ENCODE data around the gene CYP2U1.

DNA sequence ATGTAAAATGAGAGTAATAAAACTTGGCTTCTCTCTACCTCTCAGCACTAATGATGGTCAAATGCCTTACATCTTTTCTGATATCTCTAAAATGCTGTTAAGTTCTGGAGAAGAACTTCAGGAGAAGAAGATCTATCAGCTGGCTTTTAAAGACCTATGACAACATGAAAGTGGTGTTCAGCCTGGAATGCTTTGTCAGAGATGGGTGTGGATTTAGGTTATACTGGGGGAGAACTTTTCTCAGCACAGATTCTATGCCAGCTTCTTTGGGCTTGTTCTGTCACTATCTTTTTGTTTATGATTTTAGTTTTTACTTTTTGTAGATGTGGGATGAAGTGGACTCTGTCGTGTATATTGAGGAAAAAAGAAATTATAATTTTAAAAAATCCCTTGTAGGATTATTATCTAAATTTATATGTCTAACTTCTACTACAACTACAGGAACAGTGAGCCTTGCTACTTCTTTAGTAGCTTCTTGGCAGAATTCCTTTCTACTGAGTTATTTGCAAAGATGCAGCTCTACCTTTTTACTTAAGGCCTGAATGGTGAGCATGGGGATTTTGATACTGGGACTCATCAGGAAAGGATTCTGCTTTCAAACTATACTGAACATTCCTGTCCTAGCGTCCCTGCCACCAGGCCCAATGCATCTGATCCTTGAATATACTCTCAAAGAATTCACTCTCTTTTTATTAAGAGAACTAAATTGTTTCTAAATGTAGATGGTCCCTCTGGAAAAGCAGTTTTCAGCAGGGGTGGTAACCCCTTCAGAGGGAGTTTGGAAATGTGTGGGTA, 19.6 kb downstream of the CYP2U1 start:
- no peak for TF ChIP-seq CTCF (IDR thresholded peaks at IDR 0.05)
- no peak for TF ChIP-seq REST (IDR thresholded peaks at IDR 0.05; ENCODE audit: insufficient read depth in 1 of 2, low read depth in 2 of 2, low read length in 1 of 2)

Data from Panc1 (cell line).